OCI-LY3 (cell line): Measurements from ENCODE around the gene ANXA11.

Experiments used
- H2AFZ ChIP-seq: fragments of 200-600, 300-600 bp; shearing (Covaris generic); 2 replicates; pipeline ENCODE4 v1.6.0; 2014; ENCODE audit warnings: antibody characterized with exemption, low read depth, low read length
- H3K27ac ChIP-seq: fragments of 200-600, 300-600 bp; sonication (generic); 2 replicates; pipeline ENCODE4 v1.5.1; 2014; ENCODE audit warnings: mild to moderate bottlenecking, low read length, moderate library complexity, mixed read lengths
- H3K27me3 ChIP-seq: fragments of 200-600, 300-600 bp; sonication (generic); 2 replicates; pipeline ENCODE4 v1.6.1; 2014; ENCODE audit warnings: low read depth, low read length, mixed read lengths
- H3K36me3 ChIP-seq: fragments of 200-600, 300-600 bp; sonication (generic); replicated peaks from 2 replicates; pipeline ENCODE3; 2014; ENCODE audit warnings: low read depth, low read length, mixed read lengths
- H3K4me1 ChIP-seq: fragments of 300-600, 200-600 bp; sonication (generic); 2 replicates; pipeline ENCODE4 v1.6.1; 2014; ENCODE audit warnings: low read length, mixed read lengths
- H3K4me2 ChIP-seq: fragments of 200-600, 300-600 bp; sonication (generic); 2 replicates; pipeline ENCODE4 v1.6.1; 2014; ENCODE audit warnings: low read length, mixed read lengths
- H3K4me3 ChIP-seq: fragments of 300-600, 200-600 bp; sonication (generic); 2 replicates; pipeline ENCODE4 v1.5.1; 2014; ENCODE audit warnings: antibody characterized with exemption, mild to moderate bottlenecking, low read length, moderate library complexity
- H3K79me2 ChIP-seq: fragments of 300-600, 200-600 bp; shearing (Covaris generic); 2 replicates; pipeline ENCODE4 v1.6.1; 2014; ENCODE audit warnings: mild to moderate bottlenecking, low read length, mixed read lengths
- H3K9ac ChIP-seq: fragments of 300-600, 200-600 bp; shearing (Covaris generic); 2 replicates; pipeline ENCODE4 v1.6.0; 2014; ENCODE audit warnings: mild to moderate bottlenecking, low read length, moderate library complexity
- H3K9me3 ChIP-seq: fragments of 200-600, 300-600 bp; shearing (Covaris generic); 2 replicates; pipeline ENCODE4 v1.6.1; 2014; ENCODE audit warnings: low read length, mixed read lengths; ENCODE audit not compliant: insufficient read depth
- H4K20me1 ChIP-seq: fragments of 200-600, 300-600 bp; sonication (generic); 2 replicates; pipeline ENCODE4 v1.6.1; 2016; ENCODE audit warnings: low read length, mixed read lengths; ENCODE audit not compliant: insufficient read depth
- EZH2phosphoT487 ChIP-seq: fragments of 200-600 bp; shearing (Covaris generic); IDR thresholded peaks from 2 replicates; pipeline ENCODE4 v1.6.1; 2018; ENCODE audit warnings: antibody characterized with exemption, mixed run types, low read depth
- TF ChIP-seq, protein P1 (sequence below): fragments of 200-600, 300-600 bp; sonication (generic); IDR thresholded peaks from 2 replicates; pipeline ENCODE4 v1.5.1; 2014; ENCODE audit warnings: antibody characterized with exemption, low read length, low read depth

ANXA11 gene

GRCh38 chr10:80166581-80167470 lies 38.5 kb downstream of the ANXA11 start:
- H3K4me1 ChIP-seq, result peaks cover 16% of the 10 kb centered on the region
- H3K79me2 ChIP-seq, result no peaks in the 10 kb centered on the region
- no peak for TF ChIP-seq EZH2phosphoT487
- TF ChIP-seq, protein P1, sequence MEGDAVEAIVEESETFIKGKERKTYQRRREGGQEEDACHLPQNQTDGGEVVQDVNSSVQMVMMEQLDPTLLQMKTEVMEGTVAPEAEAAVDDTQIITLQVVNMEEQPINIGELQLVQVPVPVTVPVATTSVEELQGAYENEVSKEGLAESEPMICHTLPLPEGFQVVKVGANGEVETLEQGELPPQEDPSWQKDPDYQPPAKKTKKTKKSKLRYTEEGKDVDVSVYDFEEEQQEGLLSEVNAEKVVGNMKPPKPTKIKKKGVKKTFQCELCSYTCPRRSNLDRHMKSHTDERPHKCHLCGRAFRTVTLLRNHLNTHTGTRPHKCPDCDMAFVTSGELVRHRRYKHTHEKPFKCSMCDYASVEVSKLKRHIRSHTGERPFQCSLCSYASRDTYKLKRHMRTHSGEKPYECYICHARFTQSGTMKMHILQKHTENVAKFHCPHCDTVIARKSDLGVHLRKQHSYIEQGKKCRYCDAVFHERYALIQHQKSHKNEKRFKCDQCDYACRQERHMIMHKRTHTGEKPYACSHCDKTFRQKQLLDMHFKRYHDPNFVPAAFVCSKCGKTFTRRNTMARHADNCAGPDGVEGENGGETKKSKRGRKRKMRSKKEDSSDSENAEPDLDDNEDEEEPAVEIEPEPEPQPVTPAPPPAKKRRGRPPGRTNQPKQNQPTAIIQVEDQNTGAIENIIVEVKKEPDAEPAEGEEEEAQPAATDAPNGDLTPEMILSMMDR, result no peak
- peaks cover 32% of the 10 kb centered on the region for H3K36me3 ChIP-seq
- H3K9me3 ChIP-seq, result no peaks in the 10 kb centered on the region
- no peak overlapping the region for H3K27ac ChIP-seq
- no peak overlapping the region for H3K4me2 ChIP-seq
- H3K27me3 ChIP-seq, result no peaks in the 10 kb centered on the region
- no peak overlapping the region for H2AFZ ChIP-seq
- 0 out of 2 replicates have a peak, but pooled peaks cover 8% of the 10 kb centered on the region for H4K20me1 ChIP-seq
- H3K4me3 ChIP-seq, result no peak overlapping the region
- H3K9ac ChIP-seq, result no peak overlapping the region

- H3K4me3 ChIP-seq, result no peak overlapping the region
- peaks cover 33% of the 10 kb centered on the region for H3K36me3 ChIP-seq
- no peaks in the 10 kb centered on the region for H3K79me2 ChIP-seq
- peaks cover 16% of the 10 kb centered on the region for H3K4me1 ChIP-seq
- TF ChIP-seq, protein P1, result no peak
- TF ChIP-seq EZH2phosphoT487, result no peak
- no peak overlapping the region for H2AFZ ChIP-seq
- H3K4me2 ChIP-seq, result 0 out of 2 replicates have a peak overlapping the region, but pooled peaks have one; percentile 36
- H4K20me1 ChIP-seq, result 0 out of 2 replicates have a peak, but pooled peaks cover 3% of the 10 kb centered on the region
- no peaks in the 10 kb centered on the region for H3K27me3 ChIP-seq
- H3K27ac ChIP-seq, result peak overlapping the region; percentile 64
- no peaks in the 10 kb centered on the region for H3K9me3 ChIP-seq
- no peak overlapping the region for H3K9ac ChIP-seq
Observed at GRCh38 chr10:80165173-80165572, 40.2 kb downstream of the ANXA11 start.

DNA sequence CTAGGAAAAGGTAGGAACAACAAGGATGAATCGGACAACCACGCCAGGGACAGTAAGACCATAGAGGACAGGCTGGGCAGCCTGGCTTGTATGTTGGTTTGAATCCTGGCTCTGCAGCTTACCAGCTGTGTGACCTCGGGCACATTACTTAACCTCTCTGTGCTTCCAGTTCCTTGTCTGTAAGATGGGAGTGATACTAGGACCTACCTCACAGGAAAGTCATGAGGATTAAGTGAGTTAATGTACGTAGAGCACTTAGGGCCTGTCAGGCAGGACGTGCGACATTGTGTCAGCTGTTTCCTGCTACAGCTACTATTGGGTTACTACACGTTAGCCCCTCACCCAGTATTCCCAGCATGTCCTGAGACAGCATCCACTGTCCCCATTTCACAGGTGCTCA lies 40.7 kb downstream of the ANXA11 start:
- H3K9ac ChIP-seq, result no peak overlapping the region
- H3K9me3 ChIP-seq, result no peaks in the 10 kb centered on the region
- peaks cover 16% of the 10 kb centered on the region for H3K4me1 ChIP-seq
- H3K27me3 ChIP-seq, result no peaks in the 10 kb centered on the region
- no peak overlapping the region for H3K27ac ChIP-seq
- H3K79me2 ChIP-seq, result no peaks in the 10 kb centered on the region
- H3K4me3 ChIP-seq, result no peak overlapping the region
- H3K36me3 ChIP-seq, result peaks cover 33% of the 10 kb centered on the region
- no peak overlapping the region for H3K4me2 ChIP-seq
- TF ChIP-seq, protein P1, result no peak
- H4K20me1 ChIP-seq, result 0 out of 2 replicates have a peak, but pooled peaks cover 3% of the 10 kb centered on the region
- no peak overlapping the region for H2AFZ ChIP-seq

GRCh38 chr10:80163741-80164341 lies 41.5 kb downstream of the ANXA11 start:
- Histone ChIP-seq H3K27ac (no peak overlapping the region), H2AFZ (no peak overlapping the region), H3K4me2 (no peak overlapping the region), H3K9me3 (no peaks in the 10 kb centered on the region), H3K4me3 (no peak overlapping the region), H3K79me2 (no peaks in the 10 kb centered on the region), H3K27me3 (no peaks in the 10 kb centered on the region), H3K4me1 (peaks cover 16% of the 10 kb centered on the region), H4K20me1 (0 out of 2 replicates have a peak, but pooled peaks cover 3% of the 10 kb centered on the region), H3K36me3 (peaks cover 33% of the 10 kb centered on the region), H3K9ac (no peak overlapping the region)
- no peak for TF ChIP-seq EZH2phosphoT487
- TF ChIP-seq, protein P1, result no peak
